ENCODE results near the gene METTL25. TPM values are rescaled to one million over a fixed set of nuclear protein-coding genes. Genes with fewer than 3 reads are reported as not detected.

METTL25 gene
- polyA plus RNA-seq, 1 donor from 2014 or later = 11.1 TPM

GRCh38 chr12:82517808-82518207, 159.5 kb downstream of the METTL25 start:
- no peaks in the 10 kb centered on the region for H3F3A ChIP-seq (ENCODE audit: insufficient read depth, low read length, poor library complexity, severe bottlenecking)
- no peaks in the 10 kb centered on the region for H3K27me3 ChIP-seq (ENCODE audit: insufficient read depth, low read depth, low read length)
- H3K9ac ChIP-seq (ENCODE audit: low read length) = no peak overlapping the region
- no peak overlapping the region for H3K27ac ChIP-seq (ENCODE audit: low read length)
- H3K79me2 ChIP-seq (replicated peaks; ENCODE audit: insufficient read depth, low read length) = no peaks in the 10 kb centered on the region
- no peaks in the 10 kb centered on the region for H4K20me1 ChIP-seq (ENCODE audit: insufficient read depth)
- no peaks in the 10 kb centered on the region for H3K9me2 ChIP-seq (ENCODE audit: insufficient read depth, low read length)
- no peak overlapping the region for H3K4me2 ChIP-seq (ENCODE audit: low read length)
- TF ChIP-seq POLR2AphosphoS5 (IDR thresholded peaks at IDR 0.05) (no peak), TAF1 (IDR thresholded peaks at IDR 0.05; ENCODE audit: low read depth) (no peak), CTCF (IDR thresholded peaks at IDR 0.05; ENCODE audit: poor library complexity, severe bottlenecking) (no peak), SMC3 (conservative IDR thresholded peaks at IDR 0.05; ENCODE audit: poor library complexity) (no peak), MXI1 (conservative IDR thresholded peaks at IDR 0.05; ENCODE audit: poor library complexity, severe bottlenecking) (no peak), REST (IDR thresholded peaks at IDR 0.05; ENCODE audit: borderline replicate concordance) (no peak)
- no peaks in the 10 kb centered on the region for H3K36me3 ChIP-seq (ENCODE audit: insufficient read depth, low read length)
- no peaks in the 10 kb centered on the region for H3K9me3 ChIP-seq (ENCODE audit: low read length)
- no peak overlapping the region for H3K4me3 ChIP-seq (ENCODE audit: low read length)
- H2AFZ ChIP-seq (ENCODE audit: low read depth, low read length) = no peak overlapping the region

GRCh38 chr12:82519510-82519909, 161.2 kb downstream of the METTL25 start:
- no peak for TF ChIP-seq POLR2AphosphoS5 (IDR thresholded peaks at IDR 0.05)
- TF ChIP-seq SMC3 (conservative IDR thresholded peaks at IDR 0.05; ENCODE audit: poor library complexity) = no peak
- no peak for TF ChIP-seq EZH2 (IDR thresholded peaks at IDR 0.05; ENCODE audit: borderline replicate concordance, insufficient read depth, low read length, poor library complexity, severe bottlenecking)
- no peak for TF ChIP-seq RAD21 (conservative IDR thresholded peaks at IDR 0.05)
- no peak for TF ChIP-seq CTCF (IDR thresholded peaks at IDR 0.05; ENCODE audit: poor library complexity, severe bottlenecking)
- TF ChIP-seq MXI1 (conservative IDR thresholded peaks at IDR 0.05; ENCODE audit: poor library complexity, severe bottlenecking) = no peak
- TF ChIP-seq TAF1 (IDR thresholded peaks at IDR 0.05; ENCODE audit: low read depth) = no peak
- no peak for TF ChIP-seq EP300 (conservative IDR thresholded peaks at IDR 0.05; ENCODE audit: poor library complexity, severe bottlenecking)
- no peak for TF ChIP-seq REST (IDR thresholded peaks at IDR 0.05; ENCODE audit: borderline replicate concordance)
- Histone ChIP-seq H3K9me3 (ENCODE audit: low read length) (no peaks in the 10 kb centered on the region), H3K9me2 (ENCODE audit: insufficient read depth, low read length) (no peaks in the 10 kb centered on the region), H3K79me2 (replicated peaks; ENCODE audit: insufficient read depth, low read length) (no peaks in the 10 kb centered on the region), H3K4me2 (ENCODE audit: low read length) (no peak overlapping the region), H4K20me1 (ENCODE audit: insufficient read depth) (no peaks in the 10 kb centered on the region), H3K9ac (ENCODE audit: low read length) (no peak overlapping the region), H3K36me3 (ENCODE audit: insufficient read depth, low read length) (no peaks in the 10 kb centered on the region), H3K27ac (ENCODE audit: low read length) (no peak overlapping the region), H2AFZ (ENCODE audit: low read depth, low read length) (no peak overlapping the region), H3K27me3 (ENCODE audit: insufficient read depth, low read depth, low read length) (no peaks in the 10 kb centered on the region), H3F3A (ENCODE audit: insufficient read depth, low read length, poor library complexity, severe bottlenecking) (no peaks in the 10 kb centered on the region), H3K4me3 (ENCODE audit: low read length) (no peak overlapping the region)

Measured in neural cell (in vitro differentiated cells).